Measurements from ENCODE around the gene MRPL58.

MRPL58 gene

DNA sequence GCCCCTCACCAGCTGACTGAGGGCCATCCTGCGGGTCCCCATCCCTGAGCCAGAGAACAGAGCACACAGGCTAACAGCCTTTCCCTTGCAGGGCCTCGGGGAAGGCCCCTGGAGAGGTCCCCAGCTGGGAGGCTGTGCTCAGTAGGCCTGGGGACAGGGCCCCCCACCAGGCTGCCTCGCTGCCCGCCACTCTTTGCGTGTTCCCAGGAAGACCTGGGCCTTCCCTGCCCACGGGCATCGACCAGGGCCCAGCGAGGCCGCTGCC is 40.7 kb upstream of the MRPL58 start (continued):
- TF ChIP-seq, protein P1, sequence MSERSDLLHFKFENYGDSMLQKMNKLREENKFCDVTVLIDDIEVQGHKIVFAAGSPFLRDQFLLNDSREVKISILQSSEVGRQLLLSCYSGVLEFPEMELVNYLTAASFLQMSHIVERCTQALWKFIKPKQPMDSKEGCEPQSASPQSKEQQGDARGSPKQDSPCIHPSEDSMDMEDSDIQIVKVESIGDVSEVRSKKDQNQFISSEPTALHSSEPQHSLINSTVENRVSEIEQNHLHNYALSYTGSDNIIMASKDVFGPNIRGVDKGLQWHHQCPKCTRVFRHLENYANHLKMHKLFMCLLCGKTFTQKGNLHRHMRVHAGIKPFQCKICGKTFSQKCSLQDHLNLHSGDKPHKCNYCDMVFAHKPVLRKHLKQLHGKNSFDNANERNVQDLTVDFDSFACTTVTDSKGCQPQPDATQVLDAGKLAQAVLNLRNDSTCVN (tag by site-specific recombination; optimal IDR thresholded peaks at IDR 0.05), result peak; percentile 24
- TF ChIP-seq GLIS1 (tag by site-specific recombination; IDR thresholded peaks at IDR 0.05) (peak; percentile 99), SCRT1 (tag by site-specific recombination; IDR thresholded peaks at IDR 0.05; ENCODE audit: borderline replicate concordance) (no peak), ZNF600 (tag by site-specific recombination; IDR thresholded peaks at IDR 0.05) (no peak), ZNF777 (tag by site-specific recombination; IDR thresholded peaks at IDR 0.05; ENCODE audit: borderline replicate concordance) (no peak), ZNF202 (tag by site-specific recombination; IDR thresholded peaks at IDR 0.05; ENCODE audit: borderline replicate concordance) (no peak), ZBTB48 (tag by site-specific recombination; IDR thresholded peaks at IDR 0.05) (peak; percentile 32; the same call in 1 of the 2 replicates), ZNF155 (tag by site-specific recombination; IDR thresholded peaks at IDR 0.05) (no peak), BCL11A (tag by site-specific recombination; IDR thresholded peaks at IDR 0.05; ENCODE audit: low read depth) (no peak)
- TF ChIP-seq, protein P2, sequence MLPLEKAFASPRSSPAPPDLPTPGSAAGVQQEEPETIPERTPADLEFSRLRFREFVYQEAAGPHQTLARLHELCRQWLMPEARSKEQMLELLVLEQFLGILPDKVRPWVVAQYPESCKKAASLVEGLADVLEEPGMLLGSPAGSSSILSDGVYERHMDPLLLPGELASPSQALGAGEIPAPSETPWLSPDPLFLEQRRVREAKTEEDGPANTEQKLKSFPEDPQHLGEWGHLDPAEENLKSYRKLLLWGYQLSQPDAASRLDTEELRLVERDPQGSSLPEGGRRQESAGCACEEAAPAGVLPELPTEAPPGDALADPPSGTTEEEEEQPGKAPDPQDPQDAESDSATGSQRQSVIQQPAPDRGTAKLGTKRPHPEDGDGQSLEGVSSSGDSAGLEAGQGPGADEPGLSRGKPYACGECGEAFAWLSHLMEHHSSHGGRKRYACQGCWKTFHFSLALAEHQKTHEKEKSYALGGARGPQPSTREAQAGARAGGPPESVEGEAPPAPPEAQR (tag by site-specific recombination; IDR thresholded peaks at IDR 0.05), result no peak

DNA sequence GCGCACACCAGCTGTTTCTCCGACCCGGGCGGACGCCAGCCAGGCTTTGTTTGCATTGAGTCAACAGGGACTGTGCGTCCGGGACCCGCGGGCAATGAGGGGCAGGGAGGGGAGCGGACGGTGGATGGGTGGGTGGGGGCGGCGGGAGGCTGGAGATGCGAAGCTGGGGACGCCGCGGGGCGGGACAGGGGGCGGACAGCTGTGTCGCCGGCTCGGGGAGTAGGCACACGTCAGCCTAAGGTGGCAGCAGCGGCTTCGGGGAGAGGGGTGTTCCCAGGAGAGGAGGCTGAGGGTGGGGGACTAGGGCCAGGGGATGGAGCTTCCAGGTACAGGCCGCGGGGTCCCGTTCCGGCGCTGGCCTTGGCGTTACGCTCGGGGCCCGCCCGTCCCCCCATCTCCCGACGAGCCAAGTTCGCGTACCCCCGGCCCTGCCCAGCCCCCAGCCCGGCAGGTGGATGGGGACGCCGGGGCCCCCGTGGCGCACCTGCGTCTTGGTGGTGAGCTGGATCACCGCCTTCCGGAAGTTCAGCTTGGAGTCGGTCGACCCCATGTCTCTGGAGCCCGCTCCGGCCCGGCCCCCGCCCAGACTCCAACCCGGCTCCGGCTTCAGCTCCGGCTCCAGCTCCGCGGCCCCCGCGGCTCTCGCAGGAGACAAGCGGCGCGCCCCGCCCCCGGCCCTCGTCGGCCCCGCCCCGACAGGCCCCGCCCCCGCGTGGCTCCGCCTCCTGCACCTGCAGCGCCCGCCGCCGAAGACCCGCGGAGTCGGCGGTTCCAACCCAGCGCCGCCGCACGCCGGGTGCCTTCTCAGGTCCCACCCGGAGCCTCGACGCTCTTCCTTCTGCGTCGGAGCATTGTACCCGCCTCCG is 40.1 kb upstream of the MRPL58 start, which contains the start of gene HID1:
Gene HID1 (minus strand): TSS at position 653 of the 866 bp plus-strand sequence. CDS start 103 bp downstream, at position 550.
- Histone ChIP-seq H3K36me3 (ENCODE audit: control insufficient read depth in 2 of 2, insufficient read depth in 1 of 2, low read length in 2 of 2) (no peaks in the 10 kb centered on the region), H3K4me1 (ENCODE audit: control insufficient read depth, insufficient read depth, low read length) (peaks cover 4% of the 10 kb centered on the region; the same call in 1 of the 2 replicates), H3K4me3 (ENCODE audit: low read depth, low read length) (peak within 1 kb of the TSS; percentile 74), H3K27ac (ENCODE audit: extremely low read depth, low read depth, low read length) (peak within 1 kb of the TSS; percentile 60; the same call in 1 of the 2 replicates), H3K9me3 (ENCODE audit: control insufficient read depth, insufficient read depth, low read depth, low read length) (no peaks in the 10 kb centered on the region)
- CTCF ChIA-PET, result interaction anchor here (0.5 to 4.2 kb wide), 11 partner anchors 9 to 199 kb away, joined by 3 to 42 read pairs (median 5); partner anchors contain the start of gene CDR2L
- POLR2A ChIA-PET, result interaction anchor here (0.6 to 5.4 kb wide), 24 partner anchors 8 to 290 kb away, joined by 3 to 50 read pairs (median 4); partner anchors contain the start of genes CDR2L, FDXR, GGA3 and MRPL58
- TF ChIP-seq ZNF521 (tag by site-specific recombination; IDR thresholded peaks at IDR 0.05) (no peak), ZNF223 (tag by site-specific recombination; IDR thresholded peaks at IDR 0.05) (no peak), HOXC10 (CRISPR knock-in tag; IDR thresholded peaks at IDR 0.05) (no peak), KLF10 (tag by site-specific recombination; IDR thresholded peaks at IDR 0.05) (peak; percentile 49; the same call in 1 of the 2 replicates), ZNF112 (tag by site-specific recombination; IDR thresholded peaks at IDR 0.05) (no peak), ZNF629 (tag by site-specific recombination; IDR thresholded peaks at IDR 0.05) (no peak), YY2 (tag by site-specific recombination; IDR thresholded peaks at IDR 0.05) (no peak), ZNF341 (tag by site-specific recombination; IDR thresholded peaks at IDR 0.05; ENCODE audit: low read depth) (peak; percentile 62), KLF9 (tag by site-specific recombination; IDR thresholded peaks at IDR 0.05; ENCODE audit: low read depth) (peak; percentile 57; the same call in 1 of the 2 replicates), KLF16 (tag by site-specific recombination; IDR thresholded peaks at IDR 0.05) (peak; percentile 45; the same call in 1 of the 2 replicates), ZNF10 (tag by site-specific recombination; IDR thresholded peaks at IDR 0.05) (no peak), SALL2 (tag by site-specific recombination; IDR thresholded peaks at IDR 0.05; ENCODE audit: borderline replicate concordance) (no peak), ZIC2 (tag by site-specific recombination; IDR thresholded peaks at IDR 0.05) (peak; percentile 70)
- TF ChIP-seq, protein P3, sequence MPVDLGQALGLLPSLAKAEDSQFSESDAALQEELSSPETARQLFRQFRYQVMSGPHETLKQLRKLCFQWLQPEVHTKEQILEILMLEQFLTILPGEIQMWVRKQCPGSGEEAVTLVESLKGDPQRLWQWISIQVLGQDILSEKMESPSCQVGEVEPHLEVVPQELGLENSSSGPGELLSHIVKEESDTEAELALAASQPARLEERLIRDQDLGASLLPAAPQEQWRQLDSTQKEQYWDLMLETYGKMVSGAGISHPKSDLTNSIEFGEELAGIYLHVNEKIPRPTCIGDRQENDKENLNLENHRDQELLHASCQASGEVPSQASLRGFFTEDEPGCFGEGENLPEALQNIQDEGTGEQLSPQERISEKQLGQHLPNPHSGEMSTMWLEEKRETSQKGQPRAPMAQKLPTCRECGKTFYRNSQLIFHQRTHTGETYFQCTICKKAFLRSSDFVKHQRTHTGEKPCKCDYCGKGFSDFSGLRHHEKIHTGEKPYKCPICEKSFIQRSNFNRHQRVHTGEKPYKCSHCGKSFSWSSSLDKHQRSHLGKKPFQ (tag by site-specific recombination; IDR thresholded peaks at IDR 0.05), result no peak
- TF ChIP-seq, protein P4, sequence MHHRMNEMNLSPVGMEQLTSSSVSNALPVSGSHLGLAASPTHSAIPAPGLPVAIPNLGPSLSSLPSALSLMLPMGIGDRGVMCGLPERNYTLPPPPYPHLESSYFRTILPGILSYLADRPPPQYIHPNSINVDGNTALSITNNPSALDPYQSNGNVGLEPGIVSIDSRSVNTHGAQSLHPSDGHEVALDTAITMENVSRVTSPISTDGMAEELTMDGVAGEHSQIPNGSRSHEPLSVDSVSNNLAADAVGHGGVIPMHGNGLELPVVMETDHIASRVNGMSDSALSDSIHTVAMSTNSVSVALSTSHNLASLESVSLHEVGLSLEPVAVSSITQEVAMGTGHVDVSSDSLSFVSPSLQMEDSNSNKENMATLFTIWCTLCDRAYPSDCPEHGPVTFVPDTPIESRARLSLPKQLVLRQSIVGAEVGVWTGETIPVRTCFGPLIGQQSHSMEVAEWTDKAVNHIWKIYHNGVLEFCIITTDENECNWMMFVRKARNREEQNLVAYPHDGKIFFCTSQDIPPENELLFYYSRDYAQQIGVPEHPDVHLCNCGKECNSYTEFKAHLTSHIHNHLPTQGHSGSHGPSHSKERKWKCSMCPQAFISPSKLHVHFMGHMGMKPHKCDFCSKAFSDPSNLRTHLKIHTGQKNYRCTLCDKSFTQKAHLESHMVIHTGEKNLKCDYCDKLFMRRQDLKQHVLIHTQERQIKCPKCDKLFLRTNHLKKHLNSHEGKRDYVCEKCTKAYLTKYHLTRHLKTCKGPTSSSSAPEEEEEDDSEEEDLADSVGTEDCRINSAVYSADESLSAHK (tag by site-specific recombination; IDR thresholded peaks at IDR 0.05), result 0 out of 2 replicates have a peak, but pooled peaks have one; percentile 3
- TF ChIP-seq, protein P5, sequence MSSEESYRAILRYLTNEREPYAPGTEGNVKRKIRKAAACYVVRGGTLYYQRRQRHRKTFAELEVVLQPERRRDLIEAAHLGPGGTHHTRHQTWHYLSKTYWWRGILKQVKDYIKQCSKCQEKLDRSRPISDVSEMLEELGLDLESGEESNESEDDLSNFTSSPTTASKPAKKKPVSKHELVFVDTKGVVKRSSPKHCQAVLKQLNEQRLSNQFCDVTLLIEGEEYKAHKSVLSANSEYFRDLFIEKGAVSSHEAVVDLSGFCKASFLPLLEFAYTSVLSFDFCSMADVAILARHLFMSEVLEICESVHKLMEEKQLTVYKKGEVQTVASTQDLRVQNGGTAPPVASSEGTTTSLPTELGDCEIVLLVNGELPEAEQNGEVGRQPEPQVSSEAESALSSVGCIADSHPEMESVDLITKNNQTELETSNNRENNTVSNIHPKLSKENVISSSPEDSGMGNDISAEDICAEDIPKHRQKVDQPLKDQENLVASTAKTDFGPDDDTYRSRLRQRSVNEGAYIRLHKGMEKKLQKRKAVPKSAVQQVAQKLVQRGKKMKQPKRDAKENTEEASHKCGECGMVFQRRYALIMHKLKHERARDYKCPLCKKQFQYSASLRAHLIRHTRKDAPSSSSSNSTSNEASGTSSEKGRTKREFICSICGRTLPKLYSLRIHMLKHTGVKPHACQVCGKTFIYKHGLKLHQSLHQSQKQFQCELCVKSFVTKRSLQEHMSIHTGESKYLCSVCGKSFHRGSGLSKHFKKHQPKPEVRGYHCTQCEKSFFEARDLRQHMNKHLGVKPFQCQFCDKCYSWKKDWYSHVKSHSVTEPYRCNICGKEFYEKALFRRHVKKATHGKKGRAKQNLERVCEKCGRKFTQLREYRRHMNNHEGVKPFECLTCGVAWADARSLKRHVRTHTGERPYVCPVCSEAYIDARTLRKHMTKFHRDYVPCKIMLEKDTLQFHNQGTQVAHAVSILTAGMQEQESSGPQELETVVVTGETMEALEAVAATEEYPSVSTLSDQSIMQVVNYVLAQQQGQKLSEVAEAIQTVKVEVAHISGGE (tag by site-specific recombination; conservative IDR thresholded peaks at IDR 0.05; ENCODE audit: low read depth), result peak; percentile 42; the same call in 1 of the 2 replicates
